Nucleus accumbens (tissue), 56 donors: ENCODE measurements around the gene PXMP2.
A peak's percentile ranks its signal among the peaks of the same experiment; 100 is the strongest.

Experiments used
- DNase-seq, 56 donors: peaks; one replicate each; lab custom pipeline; 2025; lab: John Stamatoyannopoulos, UW

The PXMP2 gene

GRCh38 chr12:132659146-132659545 lies 28.2 kb upstream of the PXMP2 start:
- DNase-seq = no peak

GRCh38 chr12:132660052-132660451 lies 27.3 kb upstream of the PXMP2 start:
- no peak for DNase-seq

GRCh38 chr12:132660996-132661395 lies 26.4 kb upstream of the PXMP2 start:
- no peak for DNase-seq

GRCh38 chr12:132661972-132662371 lies 25.4 kb upstream of the PXMP2 start:
- DNase-seq = no peak

- no peak for DNase-seq
These were observed 24.3 kb upstream of the PXMP2 start for GRCh38 chr12:132662901-132663755.

- no peak for DNase-seq
These were observed 22.9 kb upstream of the PXMP2 start for GRCh38 chr12:132664206-132665148.

GRCh38 chr12:132665149-132665491 lies 22.3 kb upstream of the PXMP2 start:
- no peak for DNase-seq

- DNase-seq = no peak
These were observed 21.6 kb upstream of the PXMP2 start for GRCh38 chr12:132665794-132666193.

- no peak for DNase-seq
These were observed 18.9 kb upstream of the PXMP2 start for GRCh38 chr12:132668191-132669088.

- DNase-seq = no peak
These were observed 18.1 kb upstream of the PXMP2 start for GRCh38 chr12:132669166-132669879.

GRCh38 chr12:132672116-132672515 lies 15.3 kb upstream of the PXMP2 start:
- no peak for DNase-seq

- DNase-seq = no peak
These were observed 14.7 kb upstream of the PXMP2 start for GRCh38 chr12:132672678-132673077.

GRCh38 chr12:132673288-132674179 lies 13.9 kb upstream of the PXMP2 start:
- DNase-seq = no peak

- no peak for DNase-seq
These were observed 12.8 kb upstream of the PXMP2 start for GRCh38 chr12:132674561-132674960.

- DNase-seq = no peak
These were observed 11.5 kb upstream of the PXMP2 start for GRCh38 chr12:132675757-132676432.

GRCh38 chr12:132677492-132677891 lies 9.9 kb upstream of the PXMP2 start:
- DNase-seq = no peak

GRCh38 chr12:132685400-132685799 lies 2.0 kb upstream of the PXMP2 start:
- DNase-seq = no peak

GRCh38 chr12:132686825-132687210 lies 569 bp upstream of the PXMP2 start:
- peak in 5 of 56 donors; percentile 14 to 40 (median 21) for DNase-seq
